Panc1 (cell line): ENCODE measurements around the gene KLHL2.

Experiments used
- CTCF ChIP-seq: fragments of 450-650 bp; IDR thresholded peaks from 2 replicates; pipeline ENCODE4 v1.5.1; 2017; ENCODE audit warnings: mild to moderate bottlenecking
- POLR2AphosphoS5 ChIP-seq: IDR thresholded peaks from 2 replicates; pipeline ENCODE4 v1.6.1; 2012; ENCODE audit warnings: mild to moderate bottlenecking, low read depth, low read length, moderate library complexity
- TF ChIP-seq, protein P1 (sequence below), 2 experiments: IDR thresholded peaks; 2 replicates each; pipeline ENCODE4 v1.6.1; 2011 to 2012; ENCODE audit warnings: low read depth in 2 of 2, control low read depth in 1 of 2, low read length in 1 of 2, mild to moderate bottlenecking in 1 of 2, moderate library complexity in 1 of 2; ENCODE audit not compliant: insufficient read depth in 1 of 2

DNA sequence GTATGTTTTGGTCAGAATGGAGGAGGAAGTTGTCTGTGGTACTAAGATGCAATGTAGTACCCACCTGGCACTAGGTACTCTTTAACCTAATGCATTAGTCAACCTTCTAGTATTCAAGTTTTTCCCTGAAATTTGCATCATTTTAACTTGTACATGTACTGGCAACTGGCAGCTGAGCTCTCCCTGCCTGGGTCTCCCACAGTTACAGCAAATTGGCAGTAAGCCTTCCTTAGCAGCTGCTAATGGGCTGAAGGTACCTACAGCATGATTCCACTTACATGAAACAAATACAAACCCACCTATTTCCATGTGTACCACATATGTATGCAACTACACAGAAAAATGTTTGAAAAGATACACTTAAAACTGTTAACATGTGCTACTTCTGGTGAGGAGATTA lies 8.1 kb upstream of the KLHL2 start:
- no peak for TF ChIP-seq CTCF
- TF ChIP-seq, protein P1, sequence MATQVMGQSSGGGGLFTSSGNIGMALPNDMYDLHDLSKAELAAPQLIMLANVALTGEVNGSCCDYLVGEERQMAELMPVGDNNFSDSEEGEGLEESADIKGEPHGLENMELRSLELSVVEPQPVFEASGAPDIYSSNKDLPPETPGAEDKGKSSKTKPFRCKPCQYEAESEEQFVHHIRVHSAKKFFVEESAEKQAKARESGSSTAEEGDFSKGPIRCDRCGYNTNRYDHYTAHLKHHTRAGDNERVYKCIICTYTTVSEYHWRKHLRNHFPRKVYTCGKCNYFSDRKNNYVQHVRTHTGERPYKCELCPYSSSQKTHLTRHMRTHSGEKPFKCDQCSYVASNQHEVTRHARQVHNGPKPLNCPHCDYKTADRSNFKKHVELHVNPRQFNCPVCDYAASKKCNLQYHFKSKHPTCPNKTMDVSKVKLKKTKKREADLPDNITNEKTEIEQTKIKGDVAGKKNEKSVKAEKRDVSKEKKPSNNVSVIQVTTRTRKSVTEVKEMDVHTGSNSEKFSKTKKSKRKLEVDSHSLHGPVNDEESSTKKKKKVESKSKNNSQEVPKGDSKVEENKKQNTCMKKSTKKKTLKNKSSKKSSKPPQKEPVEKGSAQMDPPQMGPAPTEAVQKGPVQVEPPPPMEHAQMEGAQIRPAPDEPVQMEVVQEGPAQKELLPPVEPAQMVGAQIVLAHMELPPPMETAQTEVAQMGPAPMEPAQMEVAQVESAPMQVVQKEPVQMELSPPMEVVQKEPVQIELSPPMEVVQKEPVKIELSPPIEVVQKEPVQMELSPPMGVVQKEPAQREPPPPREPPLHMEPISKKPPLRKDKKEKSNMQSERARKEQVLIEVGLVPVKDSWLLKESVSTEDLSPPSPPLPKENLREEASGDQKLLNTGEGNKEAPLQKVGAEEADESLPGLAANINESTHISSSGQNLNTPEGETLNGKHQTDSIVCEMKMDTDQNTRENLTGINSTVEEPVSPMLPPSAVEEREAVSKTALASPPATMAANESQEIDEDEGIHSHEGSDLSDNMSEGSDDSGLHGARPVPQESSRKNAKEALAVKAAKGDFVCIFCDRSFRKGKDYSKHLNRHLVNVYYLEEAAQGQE (IDR thresholded peaks at IDR 0.05; ENCODE audit: insufficient read depth in 1 of 2, low read depth in 2 of 2, low read length in 1 of 2) = no peak
- no peak for TF ChIP-seq POLR2AphosphoS5
